HG02642 (cell line): ENCODE measurements around the gene ZC2HC1C.
"Not testable (repeated sequence)": the region's sequence is repeated elsewhere in the genome, so short reads cannot be mapped to it uniquely, and the experiment has no call there.

Experiments used
- ATAC-seq: cut with Tn5 transposase; IDR thresholded peaks from one replicate; pipeline ENCODE4 v1.9.1; 2021; ENCODE audit warnings: mild to moderate bottlenecking; ENCODE audit not compliant: unreplicated experiment, poor library complexity

ZC2HC1C gene

DNA sequence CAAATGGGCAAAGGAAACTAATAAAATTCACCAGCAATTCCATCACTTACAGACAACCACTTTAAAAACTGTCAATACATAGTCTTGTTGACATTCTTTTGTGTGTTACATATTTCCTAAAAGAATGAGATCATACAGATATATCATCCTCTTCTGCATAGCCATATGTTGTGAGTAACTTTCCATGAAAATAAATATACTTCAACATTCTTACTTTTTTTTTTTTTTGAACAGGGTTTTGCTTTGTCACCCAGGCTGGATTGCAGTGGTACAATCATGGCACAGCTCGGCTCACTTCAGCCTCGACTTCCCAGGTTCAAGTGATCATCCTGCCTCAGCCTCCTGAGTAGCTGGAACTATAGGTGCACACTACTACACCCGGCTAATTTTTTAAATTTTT, 20.9 kb downstream of the ZC2HC1C start:
- ATAC-seq = no peak

DNA sequence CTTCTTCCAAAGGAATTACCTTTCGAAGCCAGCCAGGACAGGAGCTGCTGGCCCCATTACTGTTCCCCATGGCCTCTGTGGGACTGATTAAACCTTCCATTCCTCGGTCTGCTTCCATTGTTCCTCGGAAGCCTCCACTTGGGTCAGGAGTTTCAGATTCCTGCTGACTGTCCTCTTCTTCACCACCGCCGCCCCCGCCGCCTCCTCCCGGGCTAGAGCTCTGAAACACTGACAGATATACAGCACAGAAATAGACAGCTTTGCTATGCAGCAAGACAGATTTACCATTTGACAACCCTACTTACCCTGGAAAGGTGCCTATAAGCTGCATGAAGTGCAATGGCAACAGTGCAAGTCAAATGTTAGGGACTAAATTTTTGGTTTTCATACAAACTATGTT, 21.8 kb downstream of the ZC2HC1C start:
- ATAC-seq = no peak

DNA sequence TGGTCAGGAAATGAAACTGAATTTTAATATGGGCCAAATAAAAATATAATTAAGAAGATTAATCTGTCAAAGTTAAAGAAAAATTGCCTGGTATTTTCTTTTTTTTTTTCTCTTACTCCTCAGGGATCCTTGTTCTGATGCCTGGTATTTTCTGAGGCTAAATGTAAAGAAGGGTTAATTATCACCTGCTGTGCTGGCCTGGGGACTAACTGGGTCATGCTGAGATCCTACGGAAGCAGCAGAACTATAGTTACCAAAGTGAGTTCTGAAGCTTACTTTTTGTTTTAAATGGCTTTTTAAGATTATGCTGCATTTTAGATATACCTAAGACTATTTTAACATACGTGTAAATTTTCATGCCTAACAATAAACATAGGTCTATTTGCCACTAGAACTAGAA, 23.3 kb downstream of the ZC2HC1C start:
- ATAC-seq = no peak

- ATAC-seq = no peak
Observed at GRCh38 chr14:75094896-75095295, 25.5 kb downstream of the ZC2HC1C start.

DNA sequence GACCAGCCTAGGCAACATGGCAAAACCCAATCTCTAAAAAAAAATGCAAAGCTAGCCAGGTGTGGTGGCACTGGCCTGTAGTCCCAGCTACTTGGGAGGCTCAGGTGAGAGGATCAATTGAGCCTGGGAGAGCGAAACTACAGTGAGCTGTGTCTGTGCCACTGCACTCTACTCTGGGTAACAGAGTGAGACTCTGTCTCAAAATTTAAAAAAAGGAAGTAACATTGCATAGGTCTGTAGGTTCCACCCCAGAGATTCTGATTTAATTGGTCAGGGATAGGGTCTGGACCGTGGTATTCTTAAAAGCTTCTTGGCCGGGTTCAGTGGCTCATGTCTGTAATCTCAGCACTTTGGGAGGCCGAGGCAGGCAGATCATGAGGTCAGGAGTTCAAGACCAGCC, 26.2 kb downstream of the ZC2HC1C start:
- no peak for ATAC-seq

DNA sequence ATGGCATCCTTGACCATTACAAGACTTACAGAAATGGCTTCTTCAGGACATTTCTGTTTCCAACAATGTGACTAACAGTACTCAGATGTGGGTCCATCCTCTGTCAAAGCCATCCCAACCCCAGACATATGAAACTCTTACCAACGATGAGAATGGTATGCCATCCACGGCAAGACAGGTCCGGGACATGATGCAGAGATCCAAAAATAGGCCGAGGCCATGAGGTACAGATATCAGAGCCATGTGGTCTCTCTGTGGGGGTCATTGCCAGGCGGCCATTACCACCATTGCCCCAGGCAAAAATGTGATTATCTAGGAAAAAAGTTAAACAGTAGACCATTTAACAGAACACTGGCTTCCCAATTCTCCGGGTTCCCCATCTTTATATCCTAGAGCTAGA, 27.5 kb downstream of the ZC2HC1C start:
- ATAC-seq = no peak

DNA sequence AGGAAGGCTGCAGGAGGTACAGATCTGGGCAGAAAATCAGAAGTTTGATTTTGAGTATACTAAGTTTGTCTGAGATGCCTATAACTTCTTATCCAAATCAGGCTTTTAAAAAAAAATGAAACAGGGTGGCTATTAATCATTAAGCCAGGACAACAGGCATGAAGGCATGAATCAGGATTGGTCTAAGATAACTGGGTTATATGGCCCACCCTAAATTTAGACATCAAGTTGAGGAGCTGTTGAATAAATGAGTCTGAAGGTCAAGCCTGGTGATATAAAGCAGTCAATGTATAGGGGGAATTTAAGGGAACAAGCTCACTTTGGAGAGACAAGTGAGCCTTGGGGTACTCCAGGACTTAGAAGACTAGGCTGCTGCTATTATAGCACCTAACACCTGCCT, 28.8 kb downstream of the ZC2HC1C start:
- no peak for ATAC-seq

GRCh38 chr14:75098682-75099081, 29.2 kb downstream of the ZC2HC1C start:
- ATAC-seq = no peak

GRCh38 chr14:75101491-75101890, 32.0 kb downstream of the ZC2HC1C start:
- ATAC-seq = no peak

DNA sequence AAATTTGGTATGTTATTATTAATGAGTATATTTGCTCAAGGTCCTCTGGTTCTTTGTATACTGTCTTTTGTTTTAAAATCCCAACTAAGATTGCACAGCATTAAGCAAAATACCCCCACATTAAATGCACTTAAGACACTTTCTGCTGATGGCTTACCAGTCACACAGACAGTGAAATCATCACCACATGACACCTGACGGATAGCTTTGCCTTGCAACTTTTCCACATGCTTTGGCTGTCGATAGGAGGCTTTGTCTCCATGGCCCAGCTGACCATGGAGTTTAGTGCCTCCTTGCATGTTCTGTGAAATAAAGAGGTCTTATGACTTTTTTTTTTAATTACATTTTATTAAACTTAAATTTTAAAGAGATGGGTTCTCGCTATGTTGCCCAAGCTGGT, 37.7 kb downstream of the ZC2HC1C start:
- no peak for ATAC-seq

- ATAC-seq = no peak
Observed at GRCh38 chr14:75109877-75110276, 40.4 kb downstream of the ZC2HC1C start.

DNA sequence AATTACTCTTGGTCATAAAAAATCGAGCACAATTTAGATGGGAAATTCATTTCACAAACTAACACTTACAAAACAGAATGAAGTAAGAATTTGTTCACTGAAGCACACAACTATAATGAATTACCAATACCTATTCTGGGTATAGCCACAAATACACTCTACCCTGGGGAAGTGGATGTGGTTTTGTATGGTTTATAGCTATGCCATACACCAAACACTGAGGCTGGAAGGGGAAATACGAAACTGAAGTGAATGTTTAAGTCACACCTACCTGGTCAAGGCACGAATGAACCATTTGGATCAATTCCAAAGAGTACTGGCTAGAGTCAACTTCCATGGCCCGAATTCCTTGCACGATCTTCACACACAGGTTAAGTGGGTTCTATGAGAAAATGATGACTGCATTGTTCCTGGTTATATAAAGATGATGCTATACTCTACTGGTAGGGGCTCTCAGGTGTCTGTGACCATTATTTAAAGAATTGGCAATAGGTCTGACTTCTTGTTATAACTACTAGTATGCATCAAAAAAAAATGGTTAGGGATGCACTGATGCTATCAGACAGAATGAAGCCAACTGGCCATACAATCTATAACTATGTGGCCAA, 44.6 kb downstream of the ZC2HC1C start:
- ATAC-seq = no peak

GRCh38 chr14:75119056-75119455, 49.6 kb downstream of the ZC2HC1C start:
- no peak for ATAC-seq

DNA sequence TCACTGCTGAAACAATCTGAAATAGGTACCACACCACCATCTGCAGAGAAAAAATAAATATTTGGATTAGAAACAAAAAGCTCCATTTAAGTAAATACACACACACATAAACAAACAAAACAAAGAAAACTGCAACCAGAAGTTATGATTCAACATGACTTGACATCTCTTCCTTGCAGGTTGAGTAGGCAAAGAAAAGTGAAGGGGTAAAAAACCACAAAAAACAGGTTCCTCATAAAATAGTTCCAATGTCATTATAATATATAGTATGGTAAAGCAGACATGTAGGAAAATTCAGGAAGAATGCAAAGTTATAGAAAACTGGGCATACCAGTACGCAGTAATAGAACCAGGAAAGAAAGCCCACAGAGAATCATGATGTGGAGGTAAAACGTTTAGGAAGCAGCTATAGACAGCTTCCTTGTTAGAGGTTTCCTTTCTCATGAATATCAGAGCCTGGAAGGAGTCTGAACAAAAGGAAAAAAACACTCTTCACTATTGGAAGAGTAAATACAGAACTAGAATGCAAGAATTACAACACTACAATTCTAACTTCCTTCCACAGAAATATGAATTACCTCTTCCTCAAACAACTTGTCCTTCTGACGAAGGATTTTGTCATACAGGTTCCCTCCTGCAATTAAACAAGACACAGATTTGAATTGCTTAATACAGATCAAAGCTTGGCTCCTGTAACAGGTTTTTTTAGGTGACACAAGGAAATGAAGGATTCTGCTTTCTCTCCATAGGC, 51.3 kb downstream of the ZC2HC1C start:
- ATAC-seq = no peak

DNA sequence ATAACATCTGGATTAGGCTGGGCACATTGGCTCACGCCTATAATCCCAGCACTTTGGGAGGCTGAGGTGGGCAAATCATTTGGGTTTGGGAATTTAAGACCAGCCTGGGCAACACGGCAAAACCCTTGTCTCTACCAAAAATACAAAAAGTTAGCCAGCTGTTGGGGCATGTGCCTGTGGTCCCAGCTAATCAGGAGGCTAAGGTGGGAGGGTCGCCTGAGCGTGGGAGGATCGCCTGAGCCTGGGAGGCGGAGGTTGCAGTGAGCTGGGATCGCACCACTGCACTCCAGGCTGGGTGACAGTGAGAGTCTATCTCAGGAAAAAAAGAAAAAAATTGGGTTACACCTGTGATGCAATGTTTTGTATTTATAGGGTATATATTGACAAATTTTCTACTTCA, 52.1 kb downstream of the ZC2HC1C start:
- no peak for ATAC-seq

DNA sequence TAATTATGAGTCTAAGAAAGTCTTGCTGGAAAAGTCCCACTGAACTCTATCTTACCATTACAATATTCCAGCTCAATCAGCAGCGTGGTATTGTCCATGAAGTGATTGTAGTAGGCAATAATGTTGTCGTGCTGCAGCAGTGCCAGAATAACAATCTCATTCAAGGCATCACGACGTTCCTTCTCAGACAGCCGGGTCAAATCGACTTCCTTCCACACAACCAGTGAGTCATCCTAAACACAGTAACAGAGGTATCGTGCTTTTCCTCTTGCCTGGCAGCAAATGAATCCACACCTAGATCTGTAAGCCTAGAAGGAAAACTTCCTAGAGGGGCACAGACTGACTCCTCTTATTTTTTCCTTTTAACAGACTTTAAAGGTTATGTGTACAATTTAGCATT, 54.5 kb downstream of the ZC2HC1C start:
- no peak for ATAC-seq

DNA sequence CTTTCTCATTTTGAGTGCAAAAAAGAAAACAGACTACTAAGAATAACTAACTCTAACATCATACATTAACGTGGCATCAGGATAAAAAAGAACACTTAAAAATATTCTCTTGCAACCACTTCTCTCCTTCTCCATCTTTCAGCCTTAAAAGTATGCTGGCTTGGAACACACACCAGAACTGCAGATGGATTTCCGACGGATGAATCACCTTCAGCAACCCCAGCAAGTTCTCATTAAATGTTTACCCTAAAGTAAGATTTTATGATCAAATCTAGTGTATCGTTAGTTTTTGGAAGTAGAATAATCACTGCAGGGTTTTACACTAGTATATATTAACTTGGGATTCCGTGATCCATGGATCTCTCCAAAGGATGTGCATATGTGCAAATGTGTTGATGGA, 56.2 kb downstream of the ZC2HC1C start:
- no peak for ATAC-seq

- no peak for ATAC-seq
Observed at GRCh38 chr14:75126121-75126544, 56.7 kb downstream of the ZC2HC1C start.

DNA sequence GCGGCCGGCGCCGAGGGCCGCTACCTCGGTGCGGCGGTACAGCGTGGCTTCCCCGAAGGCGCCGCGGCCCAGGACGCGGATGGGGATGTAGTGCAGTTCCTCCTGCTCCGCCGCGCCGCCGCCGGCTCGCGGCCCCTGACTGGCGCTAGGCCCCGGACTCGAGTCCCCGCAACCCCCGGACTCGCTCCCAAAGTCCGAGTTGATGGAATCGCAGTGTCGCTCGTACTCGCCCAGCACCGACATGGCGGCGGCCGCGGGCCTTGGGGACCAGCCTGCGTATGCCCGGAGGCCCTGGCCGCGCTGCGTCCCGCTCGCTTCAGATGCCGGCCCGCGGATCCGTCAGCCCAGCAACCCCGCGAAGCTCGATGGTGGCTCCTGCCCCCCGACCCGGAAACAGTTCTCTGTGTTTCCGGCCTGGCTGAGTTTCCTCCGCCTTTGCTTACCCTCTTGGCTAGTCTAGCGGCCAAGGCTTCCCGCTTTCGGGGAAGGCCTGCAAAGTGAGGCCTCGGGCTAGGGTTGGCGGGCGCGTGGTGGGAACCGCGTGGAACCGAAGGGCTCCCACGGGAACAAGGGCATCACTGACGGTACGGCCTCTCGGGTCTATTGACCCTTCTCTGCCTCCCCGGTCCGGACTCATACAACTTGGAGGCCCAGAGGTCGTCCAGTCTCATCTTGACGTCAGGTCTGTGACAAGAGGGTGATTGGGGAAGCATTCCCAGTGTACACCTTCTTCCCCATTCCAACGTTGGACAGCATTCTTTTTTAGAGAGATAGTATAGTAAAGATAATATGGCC, 57.4 kb downstream of the ZC2HC1C start, which contains the start of gene NEK9:
TSS of gene NEK9 (minus strand) at position 370 of the 795 bp plus-strand sequence. CDS start at position 243, 127 bp downstream.
- peak; percentile 92 for ATAC-seq

DNA sequence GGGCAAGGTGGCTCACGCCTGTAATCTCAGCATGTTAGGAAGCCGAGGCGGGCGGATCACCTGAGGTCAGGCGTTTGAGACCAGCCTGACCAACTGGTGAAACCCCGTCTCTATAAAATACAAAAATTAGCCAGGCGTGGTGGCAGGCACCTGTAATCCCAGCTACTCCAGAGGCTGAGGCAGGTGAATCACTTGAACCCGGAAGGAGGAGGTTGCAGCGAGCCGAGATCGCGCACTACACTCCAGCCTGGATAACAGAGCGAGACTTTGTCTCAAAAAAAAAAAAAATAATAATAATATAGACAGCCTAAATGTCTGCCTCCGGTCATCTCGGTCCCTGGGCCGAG, 58.0 kb downstream of the ZC2HC1C start:
- not testable (repeated sequence) for ATAC-seq

DNA sequence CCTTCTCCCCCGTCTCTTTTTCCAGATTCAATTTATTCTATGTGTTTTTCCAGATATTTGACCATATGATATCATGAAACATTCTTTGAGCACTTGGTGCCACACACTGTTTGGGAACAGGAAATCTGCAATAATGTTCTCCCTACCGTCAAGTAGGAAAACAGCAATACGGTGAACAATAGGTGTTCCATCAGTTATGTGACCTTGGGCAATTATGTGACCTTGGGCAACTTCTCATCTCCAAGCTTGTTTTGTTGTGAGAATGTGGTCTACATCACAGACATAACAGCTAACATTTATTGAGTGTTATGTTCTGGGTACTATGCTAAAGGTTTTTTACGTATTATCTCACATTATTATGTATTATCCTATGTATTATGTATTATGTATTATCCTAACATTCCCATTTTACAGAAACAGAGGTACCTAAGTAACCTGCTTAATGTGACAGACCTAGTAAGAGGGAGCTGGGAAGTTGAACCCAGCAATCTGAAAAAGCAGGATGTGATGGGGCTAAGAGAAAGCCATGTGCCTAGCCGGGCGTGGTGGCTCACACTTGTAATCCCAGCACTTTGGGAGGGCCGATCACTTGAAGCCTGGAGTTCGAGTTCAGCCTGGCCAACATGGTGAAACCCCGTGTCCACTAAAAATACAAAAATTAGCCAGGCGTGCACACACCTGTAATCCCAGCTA, 58.6 kb downstream of the ZC2HC1C start:
- ATAC-seq = no peak
